Measurements from ENCODE around the gene ZIM2. TPM values are rescaled to one million over a fixed set of nuclear protein-coding genes. Genes with fewer than 3 reads are reported as not detected.

ZIM2 gene
- total RNA-seq, 6 experiments from 2014 or later = not detected

DNA sequence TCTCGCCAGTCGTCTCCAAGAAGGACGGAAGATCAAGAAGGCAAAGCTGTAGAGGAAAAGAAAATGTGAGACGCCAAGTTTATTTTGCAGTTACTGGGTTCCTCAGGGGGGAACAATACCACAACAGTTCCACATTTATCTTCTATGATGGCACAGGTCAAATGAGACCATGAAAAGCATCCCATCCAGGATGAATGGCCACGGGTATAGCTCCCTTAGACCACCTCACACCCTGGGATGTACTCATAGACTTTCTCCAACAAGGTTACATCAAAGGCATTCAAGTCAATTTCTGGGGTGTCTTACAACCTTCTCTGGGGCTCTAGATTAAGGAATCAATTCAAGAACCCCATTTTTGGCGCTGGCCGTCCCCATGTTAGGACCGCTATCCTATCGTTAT, 4.5 kb downstream of the ZIM2 start:
- peaks cover 59% of the 10 kb centered on the region for H3K9me3 Mint-ChIP-seq
- no peak for DNase-seq
- H3K4me1 Mint-ChIP-seq (ENCODE audit: low read depth) = no peaks in the 10 kb centered on the region
- no peak overlapping the region for H3K27ac Mint-ChIP-seq
- no peak overlapping the region for H3K4me3 Mint-ChIP-seq
- H3K27me3 Mint-ChIP-seq (ENCODE audit: insufficient read depth) = no peaks in the 10 kb centered on the region; the same call in 1 of the 2 replicates
- TF ChIP-seq, protein P1, sequence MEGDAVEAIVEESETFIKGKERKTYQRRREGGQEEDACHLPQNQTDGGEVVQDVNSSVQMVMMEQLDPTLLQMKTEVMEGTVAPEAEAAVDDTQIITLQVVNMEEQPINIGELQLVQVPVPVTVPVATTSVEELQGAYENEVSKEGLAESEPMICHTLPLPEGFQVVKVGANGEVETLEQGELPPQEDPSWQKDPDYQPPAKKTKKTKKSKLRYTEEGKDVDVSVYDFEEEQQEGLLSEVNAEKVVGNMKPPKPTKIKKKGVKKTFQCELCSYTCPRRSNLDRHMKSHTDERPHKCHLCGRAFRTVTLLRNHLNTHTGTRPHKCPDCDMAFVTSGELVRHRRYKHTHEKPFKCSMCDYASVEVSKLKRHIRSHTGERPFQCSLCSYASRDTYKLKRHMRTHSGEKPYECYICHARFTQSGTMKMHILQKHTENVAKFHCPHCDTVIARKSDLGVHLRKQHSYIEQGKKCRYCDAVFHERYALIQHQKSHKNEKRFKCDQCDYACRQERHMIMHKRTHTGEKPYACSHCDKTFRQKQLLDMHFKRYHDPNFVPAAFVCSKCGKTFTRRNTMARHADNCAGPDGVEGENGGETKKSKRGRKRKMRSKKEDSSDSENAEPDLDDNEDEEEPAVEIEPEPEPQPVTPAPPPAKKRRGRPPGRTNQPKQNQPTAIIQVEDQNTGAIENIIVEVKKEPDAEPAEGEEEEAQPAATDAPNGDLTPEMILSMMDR (IDR thresholded peaks at IDR 0.05) = no peak
- peaks cover 8% of the 10 kb centered on the region for H3K36me3 Mint-ChIP-seq (ENCODE audit: low read depth)

DNA sequence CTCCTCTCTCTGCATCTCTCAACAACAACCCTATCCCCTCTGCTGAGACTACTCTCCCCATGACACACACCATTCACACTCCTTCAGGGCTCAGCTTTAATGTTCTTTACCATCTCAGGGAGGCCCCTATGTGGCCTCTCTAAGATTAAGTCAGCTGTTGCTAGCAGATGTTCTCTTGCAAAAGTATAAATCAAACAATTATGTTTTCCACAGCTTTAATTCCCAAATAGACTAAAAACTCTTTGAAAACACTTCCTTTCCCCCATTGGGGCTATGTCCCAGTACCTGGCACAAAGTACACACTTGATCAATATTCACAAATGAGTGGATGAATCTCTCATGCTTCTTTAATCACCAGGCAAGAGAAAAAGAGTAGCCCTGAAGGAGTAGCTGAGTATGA, 5.1 kb downstream of the ZIM2 start:
- peaks cover 57% of the 10 kb centered on the region for H3K9me3 Mint-ChIP-seq
- H3K36me3 Mint-ChIP-seq (ENCODE audit: low read depth) = peaks cover 4% of the 10 kb centered on the region; the same call in 1 of the 2 replicates
- no peaks in the 10 kb centered on the region for H3K4me1 Mint-ChIP-seq (ENCODE audit: low read depth)
- TF ChIP-seq, protein P1 (IDR thresholded peaks at IDR 0.05) = no peak
- H3K27me3 Mint-ChIP-seq (ENCODE audit: insufficient read depth) = no peaks in the 10 kb centered on the region; the same call in 1 of the 2 replicates
- no peak overlapping the region for H3K27ac Mint-ChIP-seq
- DNase-seq = no peak
- H3K4me3 Mint-ChIP-seq = no peak overlapping the region

DNA sequence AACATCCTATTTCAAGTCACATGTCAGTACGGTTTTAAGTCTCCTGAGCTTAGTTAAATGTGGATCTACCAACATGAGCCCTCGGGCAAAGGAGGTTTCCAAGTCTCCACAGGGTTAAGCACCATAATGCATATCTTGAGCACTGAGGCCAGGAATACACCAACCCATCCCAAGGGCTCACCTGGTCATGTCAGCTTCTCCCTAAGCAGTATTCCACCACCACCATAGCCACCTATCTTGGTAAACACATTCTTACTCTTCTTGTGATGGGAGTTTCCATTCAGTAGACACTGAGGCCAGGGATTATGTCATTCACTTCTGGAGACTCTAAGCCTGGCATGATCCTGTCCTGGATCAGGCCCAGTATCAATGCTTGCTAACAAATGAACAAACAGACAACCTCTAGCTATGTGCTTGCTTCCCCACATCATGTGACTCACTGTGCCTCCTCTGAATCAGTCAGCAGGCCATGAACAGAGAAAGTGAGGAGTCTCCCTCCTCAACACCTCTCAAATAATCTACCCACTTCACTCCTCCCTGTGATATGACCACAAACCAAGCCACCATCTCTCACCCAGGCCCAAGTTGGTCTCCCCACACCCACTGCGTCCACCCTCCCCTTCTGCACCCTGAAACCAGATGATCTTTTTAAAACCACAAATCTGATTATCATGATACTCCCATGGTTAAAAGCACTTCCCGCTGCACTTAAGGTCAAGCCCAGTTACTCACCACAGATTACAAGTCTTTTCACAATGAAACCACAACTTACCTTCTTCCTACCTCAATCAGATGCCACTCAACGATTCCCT, 5.8 kb downstream of the ZIM2 start:
- DNase-seq = no peak
- TF ChIP-seq, protein P1 (IDR thresholded peaks at IDR 0.05) = no peak
- no peak overlapping the region for H3K27ac Mint-ChIP-seq
- H3K4me1 Mint-ChIP-seq (ENCODE audit: low read depth) = no peaks in the 10 kb centered on the region
- peaks cover 63% of the 10 kb centered on the region for H3K9me3 Mint-ChIP-seq
- H3K4me3 Mint-ChIP-seq = no peak overlapping the region
- H3K36me3 Mint-ChIP-seq (ENCODE audit: low read depth) = peaks cover 4% of the 10 kb centered on the region; the same call in 1 of the 2 replicates
- H3K27me3 Mint-ChIP-seq (ENCODE audit: insufficient read depth) = no peaks in the 10 kb centered on the region; the same call in 1 of the 2 replicates

DNA sequence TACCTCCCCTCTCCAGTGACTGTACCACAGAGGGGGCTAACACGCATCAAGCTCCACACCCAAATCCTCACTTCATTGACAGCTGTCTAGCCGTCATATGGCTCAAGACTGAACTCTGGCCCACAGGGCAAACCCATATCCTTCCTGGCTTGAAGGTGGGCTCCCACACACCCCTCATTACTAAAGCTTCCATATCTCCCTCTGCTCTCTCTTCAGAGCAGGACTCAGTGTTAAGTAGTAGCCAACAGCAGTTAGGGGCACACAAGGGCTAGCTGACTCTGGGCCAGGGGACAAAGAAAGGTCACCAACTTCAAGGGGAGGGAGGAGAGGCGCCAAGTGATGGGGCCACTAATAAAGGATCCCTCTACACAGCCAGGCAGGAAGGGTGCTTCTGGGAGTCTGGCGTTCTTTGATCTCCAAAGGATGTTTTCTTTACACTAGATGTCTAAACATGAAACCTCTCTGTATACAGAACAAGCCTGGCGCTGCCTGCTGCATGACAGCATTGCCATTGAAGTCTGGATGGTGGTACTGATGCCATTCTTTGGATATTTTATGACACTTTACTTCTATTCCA, 8.1 kb downstream of the ZIM2 start:
- peaks cover 59% of the 10 kb centered on the region for H3K9me3 Mint-ChIP-seq
- no peak for DNase-seq
- TF ChIP-seq, protein P1 (IDR thresholded peaks at IDR 0.05) = no peak
- H3K4me3 Mint-ChIP-seq = no peak overlapping the region
- H3K36me3 Mint-ChIP-seq (ENCODE audit: low read depth) = no peaks in the 10 kb centered on the region; the same call in 1 of the 2 replicates
- no peaks in the 10 kb centered on the region for H3K4me1 Mint-ChIP-seq (ENCODE audit: low read depth)
- no peaks in the 10 kb centered on the region; the same call in 1 of the 2 replicates for H3K27me3 Mint-ChIP-seq (ENCODE audit: insufficient read depth)
- H3K27ac Mint-ChIP-seq = no peak overlapping the region

DNA sequence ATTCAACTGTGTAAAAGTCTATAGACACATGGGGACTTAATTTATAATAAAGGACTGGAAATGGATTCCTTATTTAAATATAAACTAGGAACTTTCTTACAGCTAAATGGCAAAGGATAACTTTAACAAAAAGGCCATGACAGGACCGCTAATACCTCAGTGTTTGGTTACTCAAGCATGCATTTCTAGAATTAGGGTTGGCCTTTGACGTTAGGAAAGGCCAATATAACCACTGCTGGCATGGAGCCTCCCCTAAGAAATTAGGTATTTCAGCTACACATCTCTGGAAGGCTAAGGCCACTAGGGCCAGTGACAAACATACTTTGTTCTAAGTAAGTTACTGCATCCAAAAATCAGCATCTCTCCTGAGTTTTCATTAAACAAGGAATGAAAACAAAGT, 9.3 kb downstream of the ZIM2 start:
- no peak for DNase-seq
- Mint-ChIP-seq H3K4me1 (ENCODE audit: low read depth) (no peaks in the 10 kb centered on the region), H3K4me3 (no peak overlapping the region), H3K36me3 (ENCODE audit: low read depth) (no peaks in the 10 kb centered on the region), H3K9me3 (peaks cover 51% of the 10 kb centered on the region), H3K27me3 (ENCODE audit: insufficient read depth) (no peaks in the 10 kb centered on the region; the same call in 1 of the 2 replicates), H3K27ac (no peak overlapping the region)
- TF ChIP-seq, protein P1 (IDR thresholded peaks at IDR 0.05) = no peak

All from HFFc6 (cell line).